ENCODE data around the gene SEC22A. TPM values are rescaled to one million over a fixed set of nuclear protein-coding genes. Genes with fewer than 3 reads are reported as not detected.

The SEC22A gene
- 84.8 and 87.9 TPM in 2 replicates for total RNA-seq (2014; rRNA removed; shearing (Covaris generic))

GRCh38 chr3:123201557-123202427 lies at the start of gene SEC22A:
TSS of gene SEC22A (plus strand) at chr3:123201943. CDS start at chr3:123209218, 7,275 bp downstream.
- peak; percentile 96 for DNase-seq (ENCODE audit: low read depth)

- DNase-seq (ENCODE audit: low read depth): no peak
Observed at GRCh38 chr3:123152687-123153086, 49.1 kb upstream of the SEC22A start.

GRCh38 chr3:123153125-123154019 lies 48.4 kb upstream of the SEC22A start:
- no peak for DNase-seq (ENCODE audit: low read depth)

GRCh38 chr3:123154020-123154985 lies 47.4 kb upstream of the SEC22A start:
- no peak for DNase-seq (ENCODE audit: low read depth)

- no peak for DNase-seq (ENCODE audit: low read depth)
Observed at GRCh38 chr3:123155471-123156011, 46.2 kb upstream of the SEC22A start.

- no peak for DNase-seq (ENCODE audit: low read depth)
Observed at GRCh38 chr3:123156276-123156995, 45.3 kb upstream of the SEC22A start.

GRCh38 chr3:123157209-123157597 lies 44.5 kb upstream of the SEC22A start:
- no peak for DNase-seq (ENCODE audit: low read depth)

GRCh38 chr3:123157598-123158287 lies 44.0 kb upstream of the SEC22A start:
- no peak for DNase-seq (ENCODE audit: low read depth)

GRCh38 chr3:123158330-123158729 lies 43.4 kb upstream of the SEC22A start:
- peak; percentile 31 for DNase-seq (ENCODE audit: low read depth)

- no peak for DNase-seq (ENCODE audit: low read depth)
Observed at GRCh38 chr3:123158899-123159390, 42.8 kb upstream of the SEC22A start.

- peak; percentile 55 for DNase-seq (ENCODE audit: low read depth)
Observed at GRCh38 chr3:123159926-123160635, 41.7 kb upstream of the SEC22A start.

- no peak for DNase-seq (ENCODE audit: low read depth)
Observed at GRCh38 chr3:123161167-123161566, 40.6 kb upstream of the SEC22A start.

- DNase-seq (ENCODE audit: low read depth): no peak
Observed at GRCh38 chr3:123163141-123163540, 38.6 kb upstream of the SEC22A start.

GRCh38 chr3:123165163-123165562 lies 36.6 kb upstream of the SEC22A start:
- no peak for DNase-seq (ENCODE audit: low read depth)

- DNase-seq (ENCODE audit: low read depth): no peak
Observed at GRCh38 chr3:123167686-123168085, 34.1 kb upstream of the SEC22A start.

GRCh38 chr3:123168122-123168521 lies 33.6 kb upstream of the SEC22A start:
- no peak for DNase-seq (ENCODE audit: low read depth)

- no peak for DNase-seq (ENCODE audit: low read depth)
Observed at GRCh38 chr3:123168605-123169004, 33.1 kb upstream of the SEC22A start.

- peak; percentile 4 for DNase-seq (ENCODE audit: low read depth)
Observed at GRCh38 chr3:123169492-123169929, 32.2 kb upstream of the SEC22A start.

- no peak for DNase-seq (ENCODE audit: low read depth)
Observed at GRCh38 chr3:123169930-123170329, 31.8 kb upstream of the SEC22A start.

All from M059J (cell line).